HG02970 (cell line): ENCODE results near the gene MAD1L1.

Experiments used
- ATAC-seq: cut with Tn5 transposase; IDR thresholded peaks from one replicate; pipeline ENCODE4 v1.9.1; 2021; ENCODE audit warnings: mild to moderate bottlenecking, moderate library complexity, moderate number of reproducible peaks; ENCODE audit not compliant: unreplicated experiment, low FRiP score

Gene MAD1L1

GRCh38 chr7:2243458-2243857 is 10.7 kb upstream of the MAD1L1 start:
- no peak for ATAC-seq

GRCh38 chr7:2242541-2243429 is 10.0 kb upstream of the MAD1L1 start:
- no peak for ATAC-seq

- ATAC-seq = peak; percentile 72
Observed at GRCh38 chr7:2241580-2242540, 9.1 kb upstream of the MAD1L1 start, which contains the start of the genes MRM2 and NUDT1. MRM2 (minus strand) TSS chr7:2242205; CDS start chr7:2242169, 36 bp downstream. NUDT1 (plus strand) TSS chr7:2242226; CDS start chr7:2244575, 2,349 bp downstream.

GRCh38 chr7:2239242-2239641 is 6.5 kb upstream of the MAD1L1 start:
- no peak for ATAC-seq

GRCh38 chr7:2237109-2237602 is 4.4 kb upstream of the MAD1L1 start:
- no peak for ATAC-seq

GRCh38 chr7:2233926-2234325 is 1.2 kb upstream of the MAD1L1 start:
- no peak for ATAC-seq

GRCh38 chr7:2231992-2232765 is 566 bp downstream of the MAD1L1 start:
- ATAC-seq = no peak

- no peak for ATAC-seq
Observed at GRCh38 chr7:2230882-2231281, 1.9 kb downstream of the MAD1L1 start.

- ATAC-seq = no peak
Observed at GRCh38 chr7:2230226-2230625, 2.5 kb downstream of the MAD1L1 start.

GRCh38 chr7:2229467-2229866 is 3.3 kb downstream of the MAD1L1 start:
- ATAC-seq = no peak

- no peak for ATAC-seq
Observed at GRCh38 chr7:2228921-2229320, 3.8 kb downstream of the MAD1L1 start.

GRCh38 chr7:2227699-2228098 is 5.0 kb downstream of the MAD1L1 start:
- no peak for ATAC-seq

GRCh38 chr7:2225830-2226229 is 6.9 kb downstream of the MAD1L1 start:
- no peak for ATAC-seq

GRCh38 chr7:2225336-2225735 is 7.4 kb downstream of the MAD1L1 start:
- ATAC-seq = no peak

- ATAC-seq = no peak
Observed at GRCh38 chr7:2224934-2225333, 7.8 kb downstream of the MAD1L1 start.

- no peak for ATAC-seq
Observed at GRCh38 chr7:2224491-2224928, 8.2 kb downstream of the MAD1L1 start.

GRCh38 chr7:2223321-2223720 is 9.4 kb downstream of the MAD1L1 start:
- ATAC-seq = no peak

GRCh38 chr7:2222516-2222915 is 10.2 kb downstream of the MAD1L1 start:
- ATAC-seq = no peak

GRCh38 chr7:2220954-2221353 is 11.8 kb downstream of the MAD1L1 start:
- ATAC-seq = no peak

- ATAC-seq = no peak
Observed at GRCh38 chr7:2220506-2220905, 12.2 kb downstream of the MAD1L1 start.
